Osteoblast (primary cell): ENCODE data around the gene ADGRD1. TPM values are rescaled to one million over a fixed set of nuclear protein-coding genes. Genes with fewer than 3 reads are reported as not detected.

Source experiments
- DNase-seq: peaks from one replicate; pipeline ENCODE4 v3.0.0; 2011; ENCODE audit warnings: low spot score, mixed read lengths; ENCODE audit not compliant: insufficient read length; ENCODE audit errors: missing footprints
- H2AFZ ChIP-seq: 2 replicates; pipeline ENCODE4 v1.6.0; 2011; ENCODE audit warnings: mild to moderate bottlenecking, low read length
- H3K27ac ChIP-seq: 2 replicates; pipeline ENCODE4 v1.5.1; 2011; ENCODE audit warnings: mild to moderate bottlenecking, low read depth, low read length, moderate library complexity
- H3K27me3 ChIP-seq: 2 replicates; pipeline ENCODE4 v1.6.0; 2012; ENCODE audit warnings: mild to moderate bottlenecking, control low read depth, inconsistent platforms, low read length, moderate library complexity; ENCODE audit not compliant: insufficient read depth
- H3K36me3 ChIP-seq: 2 replicates; pipeline ENCODE4 v1.5.1; 2011; ENCODE audit warnings: mild to moderate bottlenecking, low read length, control low read depth, moderate library complexity; ENCODE audit not compliant: insufficient read depth
- H3K4me1 ChIP-seq: 2 replicates; pipeline ENCODE4 v1.5.1; 2011; ENCODE audit warnings: mild to moderate bottlenecking, low read length, control low read depth, moderate library complexity; ENCODE audit not compliant: insufficient read depth
- H3K4me2 ChIP-seq: 2 replicates; pipeline ENCODE4 v1.6.0; 2011; ENCODE audit warnings: mild to moderate bottlenecking, low read length; ENCODE audit not compliant: insufficient read depth
- H3K4me3 ChIP-seq: fragments of 200-600 bp; sonication (generic); 3 replicates; pipeline ENCODE4 v1.5.1; 2012; ENCODE audit warnings: mild to moderate bottlenecking, low read length, inconsistent platforms; ENCODE audit not compliant: insufficient read depth
- H3K79me2 ChIP-seq: 2 replicates; pipeline ENCODE4 v1.6.0; 2012; ENCODE audit warnings: mild to moderate bottlenecking, low read length, control low read depth, inconsistent platforms; ENCODE audit not compliant: insufficient read depth
- H3K9me3 ChIP-seq: 2 replicates; pipeline ENCODE4 v1.5.1; 2011; ENCODE audit warnings: low read depth, low read length, control low read depth
- H4K20me1 ChIP-seq: 2 replicates; pipeline ENCODE4 v1.6.0; 2012; ENCODE audit warnings: mild to moderate bottlenecking, low read length, control low read depth; ENCODE audit not compliant: insufficient read depth
- total RNA-seq: library from RNA; depleted of rRNA; stranded (reverse); fragments of >200 nt; gene quantifications from 2 replicates; pipeline ENCODE4 v1.2.3, GENCODE V29; 2012
- TF ChIP-seq, protein P1 (sequence below): IDR thresholded peaks from 2 replicates; pipeline ENCODE4 v1.5.1; 2011; ENCODE audit warnings: mild to moderate bottlenecking, low read depth, low read length, moderate library complexity; ENCODE audit errors: extremely low read depth

Gene ADGRD1
- total RNA-seq, 1 donor: 0.72 TPM

DNA sequence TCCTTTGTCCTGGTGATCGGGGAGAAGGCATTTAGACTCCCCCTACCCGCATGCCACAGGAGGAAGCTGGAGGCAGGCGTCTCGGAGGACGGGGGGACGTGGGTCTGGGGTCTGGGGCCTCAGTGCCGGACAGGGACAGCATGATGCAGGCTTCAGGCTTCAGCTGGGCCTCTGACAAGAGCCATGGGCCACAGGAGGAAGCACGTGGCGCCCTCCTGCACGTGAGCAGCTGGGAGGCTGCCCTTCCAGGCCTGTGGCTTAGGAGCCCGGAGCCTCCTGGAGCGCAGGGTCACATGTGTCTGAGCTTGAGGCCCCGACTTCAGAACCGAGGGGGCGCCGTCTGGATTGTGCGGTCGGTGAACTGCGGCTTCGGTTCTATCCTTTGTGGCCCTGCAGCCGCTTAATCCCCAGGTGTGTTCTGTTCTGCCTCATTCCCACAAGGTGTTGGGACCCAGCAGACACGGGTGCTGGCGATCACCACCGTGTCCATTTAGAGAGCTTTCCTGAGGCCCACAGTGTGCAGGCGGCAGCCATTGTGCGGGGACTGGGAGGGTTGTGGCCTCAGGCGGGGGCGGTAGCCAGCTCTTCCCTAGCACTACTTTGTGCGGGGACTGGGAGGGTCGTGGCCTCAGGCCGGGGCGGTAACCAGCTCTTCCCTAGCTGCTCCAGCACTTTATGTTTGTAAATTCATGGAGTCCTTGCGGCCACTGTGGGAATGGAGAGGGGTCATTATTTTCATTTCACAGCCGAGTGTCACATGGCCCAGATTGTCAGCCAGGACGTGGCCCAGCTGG lies 150.2 kb downstream of the ADGRD1 start:
- Histone ChIP-seq H3K9me3 (no peaks in the 10 kb centered on the region), H3K4me2 (no peak overlapping the region), H4K20me1 (no peaks in the 10 kb centered on the region), H3K4me1 (no peaks in the 10 kb centered on the region), H3K79me2 (no peaks in the 10 kb centered on the region), H3K36me3 (no peaks in the 10 kb centered on the region), H3K27ac (no peak overlapping the region), H2AFZ (no peak overlapping the region), H3K4me3 (no peak overlapping the region), H3K27me3 (no peaks in the 10 kb centered on the region)
- DNase-seq: peak; percentile 61
- TF ChIP-seq, protein P1, sequence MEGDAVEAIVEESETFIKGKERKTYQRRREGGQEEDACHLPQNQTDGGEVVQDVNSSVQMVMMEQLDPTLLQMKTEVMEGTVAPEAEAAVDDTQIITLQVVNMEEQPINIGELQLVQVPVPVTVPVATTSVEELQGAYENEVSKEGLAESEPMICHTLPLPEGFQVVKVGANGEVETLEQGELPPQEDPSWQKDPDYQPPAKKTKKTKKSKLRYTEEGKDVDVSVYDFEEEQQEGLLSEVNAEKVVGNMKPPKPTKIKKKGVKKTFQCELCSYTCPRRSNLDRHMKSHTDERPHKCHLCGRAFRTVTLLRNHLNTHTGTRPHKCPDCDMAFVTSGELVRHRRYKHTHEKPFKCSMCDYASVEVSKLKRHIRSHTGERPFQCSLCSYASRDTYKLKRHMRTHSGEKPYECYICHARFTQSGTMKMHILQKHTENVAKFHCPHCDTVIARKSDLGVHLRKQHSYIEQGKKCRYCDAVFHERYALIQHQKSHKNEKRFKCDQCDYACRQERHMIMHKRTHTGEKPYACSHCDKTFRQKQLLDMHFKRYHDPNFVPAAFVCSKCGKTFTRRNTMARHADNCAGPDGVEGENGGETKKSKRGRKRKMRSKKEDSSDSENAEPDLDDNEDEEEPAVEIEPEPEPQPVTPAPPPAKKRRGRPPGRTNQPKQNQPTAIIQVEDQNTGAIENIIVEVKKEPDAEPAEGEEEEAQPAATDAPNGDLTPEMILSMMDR: no peak

DNA sequence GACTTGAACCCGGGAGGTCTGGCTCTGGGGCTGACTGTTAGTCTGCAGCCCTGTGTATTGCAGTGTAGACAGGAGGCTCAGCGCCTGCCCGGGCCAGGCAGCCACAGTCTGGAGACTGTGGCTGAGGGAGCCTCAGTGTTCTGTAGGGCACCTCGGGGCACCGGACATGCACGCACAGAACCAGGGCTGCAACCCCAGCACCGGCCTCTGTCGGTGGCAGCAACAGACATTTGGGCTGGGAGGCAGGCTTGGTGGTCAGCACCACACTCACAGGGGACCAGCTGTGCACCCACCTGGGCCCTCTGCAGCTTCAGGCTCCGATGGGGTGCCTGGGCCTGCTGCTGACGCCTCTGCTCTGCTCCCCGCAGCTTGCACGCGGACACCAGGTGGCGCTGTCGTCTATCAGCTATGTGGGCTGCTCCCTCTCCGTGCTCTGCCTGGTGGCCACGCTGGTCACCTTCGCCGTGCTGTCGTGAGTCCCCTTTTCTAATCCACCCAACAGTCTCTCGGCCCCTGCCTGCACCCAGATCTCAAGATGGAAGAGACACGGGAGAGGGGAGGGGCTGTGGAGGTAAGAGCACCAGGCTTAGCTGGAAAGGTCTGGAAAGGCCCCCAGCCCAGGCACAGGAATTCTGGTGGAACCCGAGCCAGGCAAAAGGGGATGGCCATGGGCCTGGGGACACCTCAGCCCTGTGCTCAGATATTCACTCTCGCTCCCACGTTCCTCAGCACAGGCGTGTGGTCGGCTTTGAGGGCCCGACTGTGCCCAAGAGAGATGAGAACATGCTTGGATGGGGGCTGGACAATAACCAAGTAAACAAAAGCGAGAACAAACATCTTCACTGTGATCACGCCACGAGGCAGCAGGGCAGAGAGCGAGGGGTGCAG lies 151.0 kb downstream of the ADGRD1 start:
- no peaks in the 10 kb centered on the region for H4K20me1 ChIP-seq
- no peaks in the 10 kb centered on the region for H3K27me3 ChIP-seq
- H2AFZ ChIP-seq: peak overlapping the region; percentile 41
- H3K27ac ChIP-seq: no peak overlapping the region
- H3K79me2 ChIP-seq: no peaks in the 10 kb centered on the region
- H3K4me3 ChIP-seq: no peak overlapping the region
- DNase-seq: peak; percentile 97
- no peaks in the 10 kb centered on the region for H3K9me3 ChIP-seq
- H3K4me2 ChIP-seq: peak overlapping the region; percentile 23
- TF ChIP-seq, protein P1: peak; percentile 81
- no peaks in the 10 kb centered on the region for H3K4me1 ChIP-seq
- no peaks in the 10 kb centered on the region for H3K36me3 ChIP-seq

DNA sequence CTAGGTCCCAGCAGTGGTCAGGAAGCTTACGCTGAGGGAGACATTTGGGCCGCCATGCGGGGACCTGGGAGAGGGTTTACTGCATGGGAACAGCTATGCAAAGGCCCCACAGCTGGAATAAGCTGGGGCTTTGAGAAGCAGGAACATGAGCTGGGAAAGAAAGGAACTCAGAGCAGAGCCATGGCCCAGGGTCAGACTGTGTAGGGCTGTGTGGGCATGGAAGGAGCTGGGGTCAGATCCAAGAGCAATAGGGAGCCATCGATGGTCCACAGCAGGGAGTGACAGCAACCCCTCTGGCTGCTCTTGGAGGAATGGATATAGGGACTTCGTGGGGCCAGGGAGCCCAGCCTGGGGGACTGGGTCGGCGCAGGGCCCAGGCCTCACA lies 151.6 kb downstream of the ADGRD1 start:
- DNase-seq: peak; percentile 47
- no peak overlapping the region for H3K4me3 ChIP-seq
- no peak overlapping the region for H3K27ac ChIP-seq
- H3K36me3 ChIP-seq: no peaks in the 10 kb centered on the region
- H3K4me1 ChIP-seq: no peaks in the 10 kb centered on the region
- TF ChIP-seq, protein P1: no peak
- no peaks in the 10 kb centered on the region for H3K27me3 ChIP-seq
- no peak overlapping the region for H3K4me2 ChIP-seq
- H2AFZ ChIP-seq: no peak overlapping the region
- no peaks in the 10 kb centered on the region for H3K79me2 ChIP-seq
- no peaks in the 10 kb centered on the region for H3K9me3 ChIP-seq
- no peaks in the 10 kb centered on the region for H4K20me1 ChIP-seq
